GM12878 (cell line): ENCODE results near the gene HCFC2.

ENCODE experiments used
- EZH2 ChIP-seq: IDR thresholded peaks from 2 replicates; pipeline ENCODE4 v1.6.1; 2012; ENCODE audit warnings: low read depth, mild to moderate bottlenecking, control low read depth, inconsistent platforms, low read length, borderline replicate concordance; ENCODE audit not compliant: control insufficient read depth
- GABPA ChIP-seq: IDR thresholded peaks from 2 replicates; pipeline ENCODE4 v1.6.1; 2014; ENCODE audit warnings: antibody characterized with exemption, low read depth, mild to moderate bottlenecking, inconsistent platforms
- RAD21 ChIP-seq: IDR thresholded peaks from 2 replicates; pipeline ENCODE4 v1.6.1; 2011; ENCODE audit warnings: mild to moderate bottlenecking, low read depth, low read length, moderate library complexity; ENCODE audit not compliant: insufficient read depth
- SMC3 ChIP-seq: IDR thresholded peaks from 2 replicates; pipeline ENCODE4 v1.6.1; 2011; ENCODE audit warnings: low read length, improper control_type of control experiment, borderline replicate concordance
- TAF1 ChIP-seq: IDR thresholded peaks from 2 replicates; pipeline ENCODE4 v1.6.1; 2011; ENCODE audit warnings: mild to moderate bottlenecking, low read depth, low read length, borderline replicate concordance
- TF ChIP-seq, protein P1 (sequence below), 3 experiments: IDR thresholded peaks in 2 of 3; conservative IDR thresholded peaks in 1 of 3; 2 replicates each; pipeline ENCODE4 v1.5.1; 2011; ENCODE audit warnings: low read depth in 3 of 3, low read length in 3 of 3, mild to moderate bottlenecking in 3 of 3, control low read depth in 2 of 3, moderate library complexity in 2 of 3, inconsistent platforms in 1 of 3, mixed read lengths in 1 of 3; ENCODE audit not compliant: control insufficient read depth in 2 of 3, insufficient read depth in 1 of 3; ENCODE audit errors: extremely low read depth in 1 of 3

DNA sequence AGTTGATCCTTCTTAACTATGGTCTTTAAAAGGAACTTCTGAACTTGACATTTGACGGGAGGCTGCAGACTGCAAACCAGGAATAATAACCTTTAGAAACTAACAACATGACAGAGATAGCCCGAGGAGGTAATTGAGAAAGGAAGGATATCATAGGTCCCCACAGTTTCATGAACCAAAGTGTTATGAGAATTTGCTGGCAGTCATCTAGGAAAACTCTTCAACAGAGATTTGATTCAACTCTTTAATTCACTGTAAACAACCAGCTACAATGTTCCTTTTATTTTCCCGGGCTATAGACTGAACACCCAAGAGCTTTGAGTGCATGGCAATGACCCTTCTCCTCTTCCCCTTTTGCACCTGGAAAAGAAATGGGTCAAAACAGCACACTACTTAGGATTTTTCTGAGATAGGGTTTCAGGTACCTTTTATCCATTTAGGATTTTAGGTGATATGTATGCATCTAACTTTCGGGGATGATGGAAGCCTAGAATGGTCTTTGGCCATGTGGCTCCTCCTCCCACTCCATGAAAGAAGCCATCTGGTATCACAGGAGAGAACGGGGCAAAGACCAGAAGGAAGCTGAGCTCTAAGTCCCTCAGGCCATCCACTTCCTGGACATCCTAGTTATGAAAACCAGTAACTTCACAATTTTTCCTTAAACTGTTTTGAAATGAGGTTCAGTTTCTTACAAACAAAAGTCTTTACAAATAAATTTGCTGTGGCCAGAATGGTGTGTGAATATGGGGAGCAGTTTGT, 37.3 kb upstream of the HCFC2 start:
- TF ChIP-seq TAF1 (no peak), EZH2 (no peak), SMC3 (no peak), RAD21 (no peak), GABPA (no peak)
- TF ChIP-seq, protein P1, sequence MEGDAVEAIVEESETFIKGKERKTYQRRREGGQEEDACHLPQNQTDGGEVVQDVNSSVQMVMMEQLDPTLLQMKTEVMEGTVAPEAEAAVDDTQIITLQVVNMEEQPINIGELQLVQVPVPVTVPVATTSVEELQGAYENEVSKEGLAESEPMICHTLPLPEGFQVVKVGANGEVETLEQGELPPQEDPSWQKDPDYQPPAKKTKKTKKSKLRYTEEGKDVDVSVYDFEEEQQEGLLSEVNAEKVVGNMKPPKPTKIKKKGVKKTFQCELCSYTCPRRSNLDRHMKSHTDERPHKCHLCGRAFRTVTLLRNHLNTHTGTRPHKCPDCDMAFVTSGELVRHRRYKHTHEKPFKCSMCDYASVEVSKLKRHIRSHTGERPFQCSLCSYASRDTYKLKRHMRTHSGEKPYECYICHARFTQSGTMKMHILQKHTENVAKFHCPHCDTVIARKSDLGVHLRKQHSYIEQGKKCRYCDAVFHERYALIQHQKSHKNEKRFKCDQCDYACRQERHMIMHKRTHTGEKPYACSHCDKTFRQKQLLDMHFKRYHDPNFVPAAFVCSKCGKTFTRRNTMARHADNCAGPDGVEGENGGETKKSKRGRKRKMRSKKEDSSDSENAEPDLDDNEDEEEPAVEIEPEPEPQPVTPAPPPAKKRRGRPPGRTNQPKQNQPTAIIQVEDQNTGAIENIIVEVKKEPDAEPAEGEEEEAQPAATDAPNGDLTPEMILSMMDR (IDR thresholded peaks at IDR 0.05 in 2 of 3, conservative IDR thresholded peaks at IDR 0.05 in 1 of 3; ENCODE audit: control insufficient read depth in 2 of 3, extremely low read depth in 1 of 3, insufficient read depth in 1 of 3, low read depth in 3 of 3, low read length in 3 of 3): no peak
